K562 (cell line): ENCODE data around the gene PACSIN3. TPM values are rescaled to one million over a fixed set of nuclear protein-coding genes. Genes with fewer than 3 reads are reported as not detected.

ENCODE experiments used
- ATF7 ChIP-seq: fragments of 450-650 bp; IDR thresholded peaks from 2 replicates; pipeline ENCODE4 v1.7.1; 2014; ENCODE audit warnings: mild to moderate bottlenecking, moderate library complexity
- CREM ChIP-seq: IDR thresholded peaks from 2 replicates; pipeline ENCODE4 v1.6.1; 2014; ENCODE audit warnings: antibody characterized with exemption, low read depth
- ERF ChIP-seq: fragments of 450-650 bp; formaldehyde crosslinking; IDR thresholded peaks from 2 replicates; pipeline ENCODE4 v1.4.0; 2020; ENCODE audit warnings: mild to moderate bottlenecking, mixed read lengths
- FOXP1 ChIP-seq: sonication (generic); formaldehyde crosslinking; IDR thresholded peaks from 2 replicates; pipeline ENCODE4 v1.8.0; 2022; ENCODE audit warnings: mild to moderate bottlenecking, missing genetic modification reagents
- PBX2 ChIP-seq, 2 experiments: IDR thresholded peaks in 1 of 2; conservative IDR thresholded peaks in 1 of 2; 2 replicates each; pipeline ENCODE4 v1.6.1; 2016; ENCODE audit warnings: low read depth in 2 of 2, mild to moderate bottlenecking in 1 of 2, missing compliant biosample characterization in 1 of 2, missing genetic modification characterization in 1 of 2, moderate library complexity in 1 of 2
- POLR2G ChIP-seq: fragments of 200-400 bp; formaldehyde crosslinking; IDR thresholded peaks from 2 replicates; pipeline ENCODE4 v1.6.1; 2017; ENCODE audit warnings: low read depth, mild to moderate bottlenecking, antibody characterized with exemption, low read length, moderate library complexity
- RBBP5 ChIP-seq: fragments of 200-600 bp; sonication (generic); IDR thresholded peaks from 2 replicates; pipeline ENCODE4 v1.6.1; 2012; ENCODE audit warnings: borderline replicate concordance, mild to moderate bottlenecking, low read length, control low read depth, inconsistent platforms; ENCODE audit not compliant: insufficient read depth, poor library complexity, severe bottlenecking
- RBM25 ChIP-seq: fragments of 200-400 bp; formaldehyde crosslinking; IDR thresholded peaks from 2 replicates; pipeline ENCODE4 v1.6.1; 2018; ENCODE audit warnings: low read length, low read depth, moderate library complexity; ENCODE audit not compliant: severe bottlenecking
- RCOR1 ChIP-seq, 2 experiments: IDR thresholded peaks; 2 replicates each; pipeline ENCODE4 v1.6.1; 2012; ENCODE audit warnings: low read depth in 2 of 2, low read length in 2 of 2, borderline replicate concordance in 1 of 2, improper control_type of control experiment in 1 of 2
- RNF2 ChIP-seq: sonication (generic); IDR thresholded peaks from 2 replicates; pipeline ENCODE4 v1.6.1; 2016
- YY1 ChIP-seq, 3 experiments: IDR thresholded peaks; 2 replicates each; pipeline ENCODE4 v1.6.1; 2011; ENCODE audit warnings: low read length in 2 of 3, mild to moderate bottlenecking in 2 of 3, moderate library complexity in 2 of 3, borderline replicate concordance in 1 of 3, control low read depth in 1 of 3, low read depth in 1 of 3; ENCODE audit not compliant: insufficient read depth in 3 of 3, insufficient replicate concordance in 2 of 3, control insufficient read depth in 1 of 3, insufficient read length in 1 of 3; ENCODE audit errors: extremely low read depth in 1 of 3
- ZBTB11 ChIP-seq, 3 experiments: fragments of 200-800 bp in 1 of 3; fragments of 250-450 bp in 1 of 3; fragments of 450-650 bp in 1 of 3; sonication (Bioruptor Pico) in 1 of 3; sonication (Bioruptor generic) in 1 of 3; formaldehyde crosslinking in 1 of 3; IDR thresholded peaks; 2 replicates each; pipeline versions ENCODE4 v1.6.1 to v1.8.0; 2016 to 2022; ENCODE audit warnings: mild to moderate bottlenecking in 2 of 3, missing genetic modification characterization in 2 of 3, missing compliant biosample characterization in 1 of 3, moderate library complexity in 1 of 3
- ZNF431 ChIP-seq: sonication (generic); formaldehyde crosslinking; IDR thresholded peaks from 2 replicates; pipeline ENCODE4 v1.8.0; 2022; ENCODE audit warnings: mild to moderate bottlenecking, missing genetic modification reagents
- polyA plus RNA-seq, 8 experiments: library from polyadenylated mRNA; depleted of rRNA in 4 of 8; stranded (reverse) in 5 of 8; unstranded in 3 of 8; fragments of >200 nt; fragmentation: Nextera tagmentation in 2 of 8; fragmentation: Illumina TruSeq in 1 of 8; extraction: Ambion mirVana in 2 of 8; extraction: Trizol in 1 of 8; gene quantifications; 2 replicates each; pipeline versions ENCODE4 v1.2.1 to v1.2.3, GENCODE V29; 2011 to 2014; ENCODE audit warnings: inconsistent platforms in 1 of 8, missing spikeins in 1 of 8
- total RNA-seq, 7 experiments: library from RNA; depleted of rRNA in 6 of 7; stranded (reverse); fragments of >200 nt in 6 of 7; fragmentation: Illumina TruSeq in 2 of 7; extraction: Trizol in 2 of 7; gene quantifications; 2 replicates each; pipeline versions ENCODE4 v1.2.1 to v1.2.3, GENCODE V29; 2011 to 2021; ENCODE audit warnings: low replicate concordance in 1 of 7
- TF ChIP-seq, protein P1 (sequence below), 2 experiments: fragments of 200-800 bp in 1 of 2; sonication (Bioruptor generic) in 1 of 2; sonication (generic) in 1 of 2; formaldehyde crosslinking in 1 of 2; IDR thresholded peaks in 1 of 2; conservative IDR thresholded peaks in 1 of 2; 2 replicates each; pipeline versions ENCODE4 v1.5.0 to v1.6.1; 2016 to 2020; ENCODE audit warnings: missing compliant biosample characterization in 1 of 2, missing genetic modification characterization in 1 of 2, missing genetic modification reagents in 1 of 2

The PACSIN3 gene
- total and polyA plus RNA-seq, 9 of the 15 experiments (the other 6 are each of a cell fraction or from before 2014, with no cell fraction given) = 0.13 to 18.1 (median 7.1) TPM

GRCh38 chr11:47176328-47177228 is 9.7 kb downstream of the PACSIN3 start, which contains the start of gene ARFGAP2 (continued):
- TF ChIP-seq PBX2 (CRISPR knock-in tag; IDR thresholded peaks at IDR 0.05; ENCODE audit: low read depth) (no peak), PBX2 (tag; conservative IDR thresholded peaks at IDR 0.05; ENCODE audit: low read depth) (peak; percentile 56), POLR2G (peak; percentile 86), FOXP1 (CRISPR knock-in tag) (peak; percentile 70; the same call in 1 of the 2 replicates), ZBTB11 (CRISPR knock-in tag; IDR thresholded peaks at IDR 0.05) (peak in 1 of 3 experiments; percentile 36; a peak in 2 of 6 replicates), RCOR1 (IDR thresholded peaks at IDR 0.05; ENCODE audit: borderline replicate concordance in 1 of 2, low read depth in 2 of 2, low read length in 2 of 2) (no peak), RBBP5 (peak; percentile 80), CREM (peak; percentile 71; the same call in 1 of the 2 replicates), ATF7 (peak; percentile 71), ERF (CRISPR knock-in tag) (peak; percentile 66), RNF2 (0 out of 2 replicates have a peak, but pooled peaks have one; percentile 5), RBM25 (peak; percentile 95), ZNF431 (CRISPR knock-in tag) (peak; percentile 86), YY1 (IDR thresholded peaks at IDR 0.05; ENCODE audit: borderline replicate concordance in 1 of 3, control insufficient read depth in 1 of 3, extremely low read depth in 1 of 3, insufficient read depth in 3 of 3, insufficient read length in 1 of 3, insufficient replicate concordance in 2 of 3, low read depth in 1 of 3, low read length in 2 of 3) (peak; percentile 69 to 96 (median 96))
- TF ChIP-seq, protein P1, sequence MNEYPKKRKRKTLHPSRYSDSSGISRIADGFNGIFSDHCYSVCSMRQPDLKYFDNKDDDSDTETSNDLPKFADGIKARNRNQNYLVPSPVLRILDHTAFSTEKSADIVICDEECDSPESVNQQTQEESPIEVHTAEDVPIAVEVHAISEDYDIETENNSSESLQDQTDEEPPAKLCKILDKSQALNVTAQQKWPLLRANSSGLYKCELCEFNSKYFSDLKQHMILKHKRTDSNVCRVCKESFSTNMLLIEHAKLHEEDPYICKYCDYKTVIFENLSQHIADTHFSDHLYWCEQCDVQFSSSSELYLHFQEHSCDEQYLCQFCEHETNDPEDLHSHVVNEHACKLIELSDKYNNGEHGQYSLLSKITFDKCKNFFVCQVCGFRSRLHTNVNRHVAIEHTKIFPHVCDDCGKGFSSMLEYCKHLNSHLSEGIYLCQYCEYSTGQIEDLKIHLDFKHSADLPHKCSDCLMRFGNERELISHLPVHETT (CRISPR knock-in tag; conservative IDR thresholded peaks at IDR 0.05 in 1 of 2, IDR thresholded peaks at IDR 0.05 in 1 of 2) = peak; percentile 22 to 73; a peak in 2 of 4 replicates
